CD8-positive, alpha-beta memory T cell (primary cell): ENCODE results near the gene NCR1. TPM values are rescaled to one million over a fixed set of nuclear protein-coding genes. Genes with fewer than 3 reads are reported as not detected.
"Not testable (repeated sequence)": the region's sequence is repeated elsewhere in the genome, so short reads cannot be mapped to it uniquely, and the experiment has no call there.

Experiments used
- CTCF ChIA-PET: fragments of 350-600 bp; sonication (Branson Sonifier 250); formaldehyde crosslinking; loops from one replicate; lab custom pipeline; 2021; ENCODE audit warnings: antibody characterized with exemption; lab: Charles Lee
- POLR2A ChIA-PET: fragments of 350-600 bp; sonication (Branson Sonifier 250); formaldehyde crosslinking; loops from one replicate; lab custom pipeline; 2021; ENCODE audit warnings: antibody characterized with exemption; lab: Charles Lee
- DNase-seq, 5 donors: peaks; one replicate each; pipeline versions ENCODE4 v3.0.0 to v3.0.0-alpha.2; 2020 to 2022; ENCODE audit warnings: mixed read lengths in 1 of 5
- H3K27ac ChIP-seq: one replicate; pipeline ENCODE4 v1.7.0; 2013; ENCODE audit warnings: low read depth, mild to moderate bottlenecking, low read length, moderate library complexity
- H3K27me3 ChIP-seq: 2 replicates; pipeline ENCODE4 v1.7.0; 2013; ENCODE audit warnings: low read length, mild to moderate bottlenecking; ENCODE audit not compliant: insufficient read depth, poor library complexity, severe bottlenecking
- H3K36me3 ChIP-seq: 2 replicates; pipeline ENCODE4 v1.7.0; 2013; ENCODE audit warnings: mild to moderate bottlenecking, low read length, moderate library complexity; ENCODE audit not compliant: insufficient read depth
- H3K4me1 ChIP-seq: 2 replicates; pipeline ENCODE4 v1.7.0; 2013; ENCODE audit warnings: mild to moderate bottlenecking, low read length, moderate library complexity; ENCODE audit not compliant: insufficient read depth
- H3K4me3 ChIP-seq: 2 replicates; pipeline ENCODE4 v1.7.0; 2013; ENCODE audit warnings: mild to moderate bottlenecking, low read length
- H3K9me3 ChIP-seq: 2 replicates; pipeline ENCODE4 v1.7.0; 2013; ENCODE audit warnings: mild to moderate bottlenecking, low read length
- H3K27ac Mint-ChIP-seq, 8 donors: one replicate each; pipeline ENCODE4 v1.8.0; 2020 to 2021; ENCODE audit warnings: mixed read lengths in 8 of 8, mild to moderate bottlenecking in 6 of 8, inconsistent platforms in 3 of 8, moderate library complexity in 3 of 8
- H3K27me3 Mint-ChIP-seq, 2 donors: one replicate each; pipeline ENCODE4 v1.8.0; 2020 to 2021; ENCODE audit warnings: mixed read lengths in 2 of 2, mild to moderate bottlenecking in 1 of 2, moderate library complexity in 1 of 2
- H3K36me3 Mint-ChIP-seq, 3 donors: one replicate each; pipeline ENCODE4 v1.8.0; 2020 to 2021; ENCODE audit warnings: mixed read lengths in 3 of 3, inconsistent platforms in 1 of 3, mild to moderate bottlenecking in 1 of 3
- H3K4me1 Mint-ChIP-seq, 3 donors: one replicate each; pipeline ENCODE4 v1.8.0; 2020 to 2021; ENCODE audit warnings: mixed read lengths in 3 of 3, inconsistent platforms in 1 of 3, mild to moderate bottlenecking in 1 of 3
- H3K4me3 Mint-ChIP-seq, 7 donors: one replicate each; pipeline ENCODE4 v1.8.0; 2020 to 2021; ENCODE audit warnings: mixed read lengths in 7 of 7, mild to moderate bottlenecking in 6 of 7, moderate library complexity in 4 of 7, inconsistent platforms in 2 of 7
- H3K9me3 Mint-ChIP-seq, 5 donors: one replicate each; pipeline ENCODE4 v1.8.0; 2020 to 2022; ENCODE audit warnings: mixed read lengths in 5 of 5, mild to moderate bottlenecking in 3 of 5, moderate library complexity in 2 of 5, inconsistent platforms in 1 of 5
- polyA plus RNA-seq: library from polyadenylated mRNA; unstranded; fragments of 300-500 nt; fragmentation: Illumina TruSeq; gene quantifications from one replicate; pipeline ENCODE4 v1.2.3, GENCODE V29; 2021
- total RNA-seq, 2 experiments: library from RNA; stranded (reverse); gene quantifications; one replicate each; pipeline ENCODE4 v1.2.3, GENCODE V29; 2021

Gene NCR1
- total RNA-seq (under 1 TPM in 1 of 2 experiments, not detected in 1; 0.31 TPM), polyA plus RNA-seq (2.8 TPM)

- DNase-seq, result peak in 1 of 5 donors; percentile 18
- Histone ChIP-seq H3K27ac (peak within 1 kb of the TSS; percentile 60), H3K27me3 (no peaks in the 10 kb centered on the region), H3K4me3 (no peak within 1 kb of the TSS), H3K4me1 (no peaks in the 10 kb centered on the region), H3K36me3 (no peaks in the 10 kb centered on the region), H3K9me3 (no peaks in the 10 kb centered on the region)
- H3K4me1 Mint-ChIP-seq, result peaks cover 0 to 6% (median 0%) of the 10 kb centered on the region in 3 donors
- peak within 1 kb of the TSS in 6 of 8 donors; percentile 38 to 90 (median 70) for H3K27ac Mint-ChIP-seq
- peaks cover 8 to 12% of the 10 kb centered on the region in 2 donors for H3K27me3 Mint-ChIP-seq
- peak within 1 kb of the TSS in 6 of 7 donors; percentile 30 to 88 (median 62) for H3K4me3 Mint-ChIP-seq
- no peaks in the 10 kb centered on the region for H3K36me3 Mint-ChIP-seq
- POLR2A ChIA-PET, result no interaction called here
- peaks cover 0 to 3% (median 0%) of the 10 kb centered on the region in 5 donors for H3K9me3 Mint-ChIP-seq
- CTCF ChIA-PET, result no interaction called here
These were observed at the start of gene NCR1 for GRCh38 chr19:54905803-54906511. NCR1 (plus strand) TSS chr19:54906148; CDS start chr19:54906188, 40 bp downstream.

- POLR2A ChIA-PET, H3K27me3 ChIP-seq, H3K4me1 ChIP-seq, H3K36me3 Mint-ChIP-seq, H3K4me1 Mint-ChIP-seq, H3K36me3 ChIP-seq, H3K4me3 ChIP-seq, H3K9me3 ChIP-seq, H3K27ac ChIP-seq, H3K4me3 Mint-ChIP-seq, DNase-seq, CTCF ChIA-PET, H3K27ac Mint-ChIP-seq: not testable (repeated sequence)
- H3K9me3 Mint-ChIP-seq, result peaks cover 0 to 12% (median 4%) of the 10 kb centered on the region in 5 donors
- H3K27me3 Mint-ChIP-seq, result peaks cover 9 to 22% of the 10 kb centered on the region in 2 donors
These were observed 47.5 kb upstream of the NCR1 start for GRCh38 chr19:54858476-54858875.

- H3K4me1 ChIP-seq, H3K4me3 ChIP-seq, H3K36me3 ChIP-seq, H3K4me1 Mint-ChIP-seq, H3K9me3 ChIP-seq, POLR2A ChIA-PET, H3K27ac ChIP-seq, H3K27me3 ChIP-seq, H3K4me3 Mint-ChIP-seq, H3K27ac Mint-ChIP-seq, DNase-seq, H3K36me3 Mint-ChIP-seq, CTCF ChIA-PET: not testable (repeated sequence)
- H3K9me3 Mint-ChIP-seq, result peaks cover 0 to 12% (median 4%) of the 10 kb centered on the region in 5 donors
- peaks cover 9 to 21% of the 10 kb centered on the region in 2 donors for H3K27me3 Mint-ChIP-seq
These were observed 46.5 kb upstream of the NCR1 start for GRCh38 chr19:54859421-54859820.

- H3K36me3 ChIP-seq, H3K4me1 ChIP-seq, H3K36me3 Mint-ChIP-seq, H3K4me3 ChIP-seq, H3K4me3 Mint-ChIP-seq, H3K27ac Mint-ChIP-seq, H3K4me1 Mint-ChIP-seq, H3K9me3 ChIP-seq, H3K27ac ChIP-seq, CTCF ChIA-PET, POLR2A ChIA-PET, DNase-seq, H3K27me3 ChIP-seq: not testable (repeated sequence)
- peaks cover 13 to 36% of the 10 kb centered on the region in 2 donors for H3K27me3 Mint-ChIP-seq
- peaks cover 0 to 16% (median 10%) of the 10 kb centered on the region in 5 donors for H3K9me3 Mint-ChIP-seq
These were observed 42.5 kb upstream of the NCR1 start for GRCh38 chr19:54863459-54863858.

GRCh38 chr19:54871696-54872095, 34.3 kb upstream of the NCR1 start:
- Mint-ChIP-seq H3K4me3 (no peak overlapping the region), H3K36me3 (peaks cover 0 to 2% (median 0%) of the 10 kb centered on the region in 3 donors)
- CTCF ChIA-PET, result no interaction called here

GRCh38 chr19:54873990-54874389, 32.0 kb upstream of the NCR1 start, which contains the start of gene FCAR:
FCAR (plus strand) TSS chr19:54874235; CDS start chr19:54874290, 55 bp downstream.
- no peak within 1 kb of the TSS for H3K27ac ChIP-seq
- no peaks in the 10 kb centered on the region for H3K36me3 ChIP-seq
- H3K4me1 ChIP-seq, result no peaks in the 10 kb centered on the region
- Mint-ChIP-seq H3K36me3 (no peaks in the 10 kb centered on the region), H3K27me3 (peaks cover under 1 to 9% of the 10 kb centered on the region in 2 donors), H3K4me3 (no peak within 1 kb of the TSS), H3K27ac (no peak within 1 kb of the TSS), H3K9me3 (no peaks in the 10 kb centered on the region), H3K4me1 (no peaks in the 10 kb centered on the region)
- CTCF ChIA-PET, result no interaction called here
- POLR2A ChIA-PET, result no interaction called here
- H3K9me3 ChIP-seq, result no peaks in the 10 kb centered on the region
- DNase-seq, result no peak
- no peaks in the 10 kb centered on the region for H3K27me3 ChIP-seq
- no peak within 1 kb of the TSS for H3K4me3 ChIP-seq

More at GRCh38 chr19:54871696-54872095, 34.3 kb upstream of the NCR1 start:
- Mint-ChIP-seq H3K9me3 (peaks cover 0 to 8% (median 4%) of the 10 kb centered on the region in 5 donors), H3K4me1 (no peaks in the 10 kb centered on the region), H3K27ac (no peak overlapping the region), H3K27me3 (peaks cover 4 to 17% of the 10 kb centered on the region in 2 donors)
- POLR2A ChIA-PET, result no interaction called here
- Histone ChIP-seq H3K27ac (no peak overlapping the region), H3K36me3 (no peaks in the 10 kb centered on the region), H3K27me3 (no peaks in the 10 kb centered on the region), H3K4me3 (no peak overlapping the region), H3K4me1 (no peaks in the 10 kb centered on the region), H3K9me3 (no peaks in the 10 kb centered on the region)
- DNase-seq, result no peak

GRCh38 chr19:54875506-54875905, 30.4 kb upstream of the NCR1 start:
- no peak overlapping the region for H3K27ac Mint-ChIP-seq
- H3K9me3 ChIP-seq, result no peaks in the 10 kb centered on the region
- no peak overlapping the region for H3K4me3 Mint-ChIP-seq
- POLR2A ChIA-PET, result no interaction called here
- H3K9me3 Mint-ChIP-seq, result no peaks in the 10 kb centered on the region
- H3K36me3 ChIP-seq, result no peaks in the 10 kb centered on the region
- no peaks in the 10 kb centered on the region for H3K4me1 Mint-ChIP-seq
- no peaks in the 10 kb centered on the region for H3K27me3 ChIP-seq
- no peak overlapping the region for H3K4me3 ChIP-seq
- H3K4me1 ChIP-seq, result no peaks in the 10 kb centered on the region
- CTCF ChIA-PET, result no interaction called here
- no peaks in the 10 kb centered on the region for H3K36me3 Mint-ChIP-seq
- no peak overlapping the region for H3K27ac ChIP-seq
- DNase-seq, result no peak
- H3K27me3 Mint-ChIP-seq, result peaks cover 4 to 16% of the 10 kb centered on the region in 2 donors

GRCh38 chr19:54877471-54877870, 28.5 kb upstream of the NCR1 start:
- H3K27ac Mint-ChIP-seq, result no peak overlapping the region
- Histone ChIP-seq H3K4me3 (no peak overlapping the region), H3K27me3 (no peaks in the 10 kb centered on the region), H3K27ac (no peak overlapping the region), H3K4me1 (no peaks in the 10 kb centered on the region), H3K9me3 (no peaks in the 10 kb centered on the region), H3K36me3 (no peaks in the 10 kb centered on the region)
- no peaks in the 10 kb centered on the region for H3K4me1 Mint-ChIP-seq
- no peak for DNase-seq
- CTCF ChIA-PET, result no interaction called here
- POLR2A ChIA-PET, result no interaction called here
- no peak overlapping the region for H3K4me3 Mint-ChIP-seq
- H3K36me3 Mint-ChIP-seq, result no peaks in the 10 kb centered on the region
- H3K27me3 Mint-ChIP-seq, result peaks cover 10 to 12% of the 10 kb centered on the region in 2 donors
- H3K9me3 Mint-ChIP-seq, result peaks cover 0 to under 1% (median 0%) of the 10 kb centered on the region in 5 donors
